ENCODE data around the gene RBM20. TPM values are rescaled to one million over a fixed set of nuclear protein-coding genes. Genes with fewer than 3 reads are reported as not detected.

Gene RBM20
- total and polyA plus RNA-seq, 2 of the 13 experiments (the other 11 are each of a cell fraction or from before 2014, with no cell fraction given) = 0.02 to 0.22 TPM

DNA sequence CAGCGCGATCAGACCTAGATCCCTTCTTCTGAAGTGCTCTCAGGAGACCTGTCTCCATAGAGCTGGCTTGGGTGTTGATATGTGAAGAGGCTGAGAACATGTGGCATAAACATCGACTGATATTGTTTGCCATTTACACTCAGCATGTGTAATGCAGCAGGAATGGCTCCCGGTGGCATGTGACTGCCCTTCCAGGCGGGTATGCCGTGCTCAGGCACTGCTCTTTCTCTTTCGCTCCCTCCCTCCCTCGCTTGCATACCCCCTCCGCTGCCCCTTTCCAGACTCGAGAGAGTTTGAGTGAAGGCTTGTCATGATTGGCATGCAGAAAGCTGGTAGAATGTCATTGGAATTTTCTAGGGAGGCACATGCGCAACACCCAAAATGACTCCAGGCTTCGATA lies 120.2 kb downstream of the RBM20 start:
- POLR2A ChIA-PET = no interaction called here
- Histone ChIP-seq H3K9ac (ENCODE audit: insufficient read depth, low read depth, low read length) (no peak overlapping the region), H3K36me3 (replicated peaks in 1 of 2; ENCODE audit: control insufficient read depth in 1 of 2, insufficient read depth in 2 of 2, low read length in 2 of 2) (no peaks in the 10 kb centered on the region), H3K4me2 (ENCODE audit: low read depth, low read length) (no peak overlapping the region), H2AFZ (ENCODE audit: low read length) (no peak overlapping the region), H3K27me3 (ENCODE audit: control insufficient read depth in 1 of 2, insufficient read depth in 2 of 2, low read length in 2 of 2) (peaks cover 0 to 2% of the 10 kb centered on the region in 2 experiments; a peak in 2 of 5 replicates), H3K27ac (ENCODE audit: extremely low read length, insufficient read depth, low read length) (no peak overlapping the region), H4K20me1 (ENCODE audit: insufficient read depth, low read length) (no peaks in the 10 kb centered on the region), H3K9me3 (ENCODE audit: low read length) (no peaks in the 10 kb centered on the region), H3K79me2 (ENCODE audit: insufficient read depth, low read length) (no peaks in the 10 kb centered on the region), H3K4me3 (replicated peaks in 1 of 3; ENCODE audit: insufficient read depth in 1 of 3, low read depth in 2 of 3, low read length in 3 of 3) (no peak overlapping the region), H3K4me1 (ENCODE audit: insufficient read depth, low read length) (peaks cover 9% of the 10 kb centered on the region; the same call in 1 of the 2 replicates)
- BruUV-seq (replicated peaks) = no TSS peak
- in situ Hi-C loops (cut with HindIII; ENCODE audit: extremely low pct_ligation_motif_present, low pct_unique_long_range_greater_than_20kb) (no loop called here), intact Hi-C loops (cut with micrococcal nuclease; ENCODE audit: unreplicated experiment) (no loop called here)
- DNase-seq (ENCODE audit: low spot score) (no peak), ATAC-seq (no peak), FAIRE-seq (no peak)
- TF ChIP-seq ZNF790 (CRISPR knock-in tag; IDR thresholded peaks at IDR 0.05; ENCODE audit: borderline replicate concordance) = no peak
- TF ChIP-seq BRD4 (CRISPR knock-in tag; IDR thresholded peaks at IDR 0.05) = no peak
- no peak for TF ChIP-seq TMF1 (CRISPR knock-in tag; IDR thresholded peaks at IDR 0.05; ENCODE audit: low read depth)
- TF ChIP-seq, protein P1, sequence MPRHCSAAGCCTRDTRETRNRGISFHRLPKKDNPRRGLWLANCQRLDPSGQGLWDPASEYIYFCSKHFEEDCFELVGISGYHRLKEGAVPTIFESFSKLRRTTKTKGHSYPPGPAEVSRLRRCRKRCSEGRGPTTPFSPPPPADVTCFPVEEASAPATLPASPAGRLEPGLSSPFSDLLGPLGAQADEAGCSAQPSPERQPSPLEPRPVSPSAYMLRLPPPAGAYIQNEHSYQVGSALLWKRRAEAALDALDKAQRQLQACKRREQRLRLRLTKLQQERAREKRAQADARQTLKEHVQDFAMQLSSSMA (CRISPR knock-in tag; IDR thresholded peaks at IDR 0.05) = no peak
- no peak for TF ChIP-seq SETDB1 (CRISPR knock-in tag; IDR thresholded peaks at IDR 0.05; ENCODE audit: borderline replicate concordance)
- WGBS (ENCODE audit: low lambda C conversion rate) = 65% methylated on average over 12 of the region's 12 CpGs
- CTCF ChIA-PET (ENCODE audit: low intra/inter-chr PET ratio, low total read pairs) = no interaction called here

DNA sequence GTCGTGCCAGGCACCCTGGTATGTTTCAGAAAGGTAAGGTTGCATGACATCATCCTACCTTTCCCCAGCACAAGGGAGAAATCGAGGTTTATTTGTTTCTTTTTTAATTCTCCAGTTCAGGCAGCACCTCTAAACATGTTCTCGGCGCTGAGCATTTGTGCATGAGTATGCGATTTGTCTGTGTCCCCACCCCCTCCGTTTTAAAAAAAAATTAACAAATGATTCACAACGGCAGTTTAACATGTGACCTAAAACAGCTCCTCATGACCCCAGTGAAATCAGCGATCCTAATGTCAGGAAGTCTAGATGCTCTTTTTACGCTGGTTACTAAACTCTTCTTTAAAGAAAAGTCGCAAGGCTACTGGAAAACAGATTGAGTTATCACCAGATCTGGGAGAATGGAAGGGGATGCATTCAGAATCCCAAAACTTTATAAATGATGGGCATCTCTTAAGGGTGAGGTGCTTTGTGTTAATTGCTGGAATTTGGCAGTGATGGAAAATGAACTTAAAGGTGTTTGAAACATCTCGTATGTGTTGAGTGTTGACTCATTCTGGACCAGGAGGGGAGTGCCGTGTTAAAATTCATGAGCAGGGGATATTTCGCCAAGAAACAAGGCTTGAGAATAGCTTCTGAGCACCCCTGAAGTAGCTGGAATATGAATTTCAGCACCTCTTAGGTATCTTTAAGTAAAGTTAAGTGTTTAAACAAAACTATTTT lies 120.8 kb downstream of the RBM20 start:
- in situ Hi-C loops (cut with HindIII; ENCODE audit: extremely low pct_ligation_motif_present, low pct_unique_long_range_greater_than_20kb) = no loop called here
- H3K9me3 ChIP-seq (ENCODE audit: low read length) = no peaks in the 10 kb centered on the region
- intact Hi-C loops (cut with micrococcal nuclease; ENCODE audit: unreplicated experiment) = no loop called here
- CTCF ChIA-PET (ENCODE audit: low intra/inter-chr PET ratio, low total read pairs) = no interaction called here
- H2AFZ ChIP-seq (ENCODE audit: low read length) = no peak overlapping the region
- no peaks in the 10 kb centered on the region for H3K36me3 ChIP-seq (replicated peaks in 1 of 2; ENCODE audit: control insufficient read depth in 1 of 2, insufficient read depth in 2 of 2, low read length in 2 of 2)
- no peaks in the 10 kb centered on the region for H4K20me1 ChIP-seq (ENCODE audit: insufficient read depth, low read length)
- H3K9ac ChIP-seq (ENCODE audit: insufficient read depth, low read depth, low read length) = no peak overlapping the region
- H3K27me3 ChIP-seq (ENCODE audit: control insufficient read depth in 1 of 2, insufficient read depth in 2 of 2, low read length in 2 of 2) = peaks cover 0 to 2% of the 10 kb centered on the region in 2 experiments; a peak in 2 of 5 replicates
- H3K4me2 ChIP-seq (ENCODE audit: low read depth, low read length) = no peak overlapping the region
- no peak for TF ChIP-seq ZNF205 (CRISPR knock-in tag; IDR thresholded peaks at IDR 0.05)
- peak; percentile 40; the same call in 1 of the 2 replicates for TF ChIP-seq ATF7 (IDR thresholded peaks at IDR 0.05)
- TF ChIP-seq ATF7 (CRISPR knock-in tag; IDR thresholded peaks at IDR 0.05) = no peak
- ATAC-seq (no peak), FAIRE-seq (no peak), DNase-seq (ENCODE audit: low spot score) (no peak)
- 68% methylated on average over 13 of the region's 13 CpGs for WGBS (ENCODE audit: low lambda C conversion rate)
- no TSS peak for BruUV-seq (replicated peaks)
- POLR2A ChIA-PET = no interaction called here
- H3K4me3 ChIP-seq (replicated peaks in 1 of 3; ENCODE audit: insufficient read depth in 1 of 3, low read depth in 2 of 3, low read length in 3 of 3) = no peak overlapping the region
- peaks cover 9% of the 10 kb centered on the region; the same call in 1 of the 2 replicates for H3K4me1 ChIP-seq (ENCODE audit: insufficient read depth, low read length)
- H3K79me2 ChIP-seq (ENCODE audit: insufficient read depth, low read length) = no peaks in the 10 kb centered on the region
- H3K27ac ChIP-seq (ENCODE audit: extremely low read length, insufficient read depth, low read length) = no peak overlapping the region
